ENCODE measurements around the gene LRRC14B. TPM values are rescaled to one million over a fixed set of nuclear protein-coding genes. Genes with fewer than 3 reads are reported as not detected.

Gene LRRC14B
- not detected for polyA plus RNA-seq (2013, experiment 1 of 2)
- not detected for polyA plus RNA-seq (2013, experiment 2 of 2)

GRCh38 chr5:191036-191948, at the start of gene LRRC14B:
Gene LRRC14B, plus strand, starts transcription at chr5:191495. Its CDS starts 44 bp downstream, at chr5:191539.
- Histone ChIP-seq H3K36me3 (ENCODE audit: control insufficient read depth, insufficient read depth, low read length) (no peaks in the 10 kb centered on the region), H2BK120ac (ENCODE audit: low read depth, low read length) (no peak within 1 kb of the TSS), H3K4me1 (ENCODE audit: control insufficient read depth, low read depth, low read length) (no peaks in the 10 kb centered on the region), H3K79me1 (ENCODE audit: low read length) (no peaks in the 10 kb centered on the region), H2BK5ac (ENCODE audit: low read length) (no peak within 1 kb of the TSS), H3K27ac (ENCODE audit: low read depth, low read length) (no peak within 1 kb of the TSS), H4K8ac (ENCODE audit: low read depth, low read length) (no peak within 1 kb of the TSS), H2BK15ac (replicated peaks; ENCODE audit: low read depth) (no peak within 1 kb of the TSS), H3K4ac (ENCODE audit: low read depth, low read length) (no peak within 1 kb of the TSS), H3K4me2 (ENCODE audit: low read length) (no peak within 1 kb of the TSS), H2AK5ac (ENCODE audit: low read length) (no peak within 1 kb of the TSS), H3K4me3 (ENCODE audit: low read length) (no peak within 1 kb of the TSS), H3K9ac (ENCODE audit: low read length) (no peak within 1 kb of the TSS), H3K23ac (ENCODE audit: low read length) (no peak within 1 kb of the TSS), H3K79me2 (ENCODE audit: control insufficient read depth, insufficient read depth, low read length) (no peaks in the 10 kb centered on the region), H3K27me3 (ENCODE audit: insufficient read depth, low read length, poor library complexity) (no peaks in the 10 kb centered on the region), H3K18ac (ENCODE audit: low read length) (no peak within 1 kb of the TSS), H3K56ac (ENCODE audit: low read length) (no peak within 1 kb of the TSS), H4K5ac (ENCODE audit: low read length) (no peak within 1 kb of the TSS)
- DNase-seq, result no peak
- no CpG with 5 or more reads among the region's 56 CpGs for WGBS (ENCODE audit: extremely low coverage, insufficient coverage, low lambda C conversion rate)

DNA sequence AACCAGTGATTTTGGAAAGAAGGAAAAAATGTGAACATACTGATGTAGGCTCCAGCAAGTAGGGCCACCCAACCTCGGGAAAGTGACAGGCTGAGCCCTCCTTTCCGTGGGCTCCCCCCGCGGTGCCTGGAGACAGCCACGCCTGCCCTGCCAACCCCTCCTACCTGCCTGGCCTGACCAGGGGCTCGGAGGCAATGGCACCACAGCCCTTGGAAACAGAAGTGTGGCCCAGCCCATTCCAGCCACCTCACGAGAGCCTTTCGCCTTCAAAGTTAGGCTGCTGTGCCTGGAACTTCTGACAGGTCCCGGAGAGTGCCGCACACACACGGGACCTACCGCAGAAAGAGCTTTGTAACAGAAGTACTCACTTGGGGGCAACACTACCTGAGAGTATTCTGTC, 49.5 kb upstream of the LRRC14B start:
- Histone ChIP-seq H3K4me1 (ENCODE audit: control insufficient read depth, low read depth, low read length) (no peaks in the 10 kb centered on the region), H4K8ac (ENCODE audit: low read depth, low read length) (no peak overlapping the region), H2BK120ac (ENCODE audit: low read depth, low read length) (no peak overlapping the region), H3K9ac (ENCODE audit: low read length) (no peak overlapping the region), H3K27ac (ENCODE audit: low read depth, low read length) (no peak overlapping the region), H3K23ac (ENCODE audit: low read length) (no peak overlapping the region), H3K18ac (ENCODE audit: low read length) (no peak overlapping the region), H3K4me3 (ENCODE audit: low read length) (no peak overlapping the region), H3K27me3 (ENCODE audit: insufficient read depth, low read length, poor library complexity) (no peaks in the 10 kb centered on the region), H3K56ac (ENCODE audit: low read length) (no peak overlapping the region), H3K36me3 (ENCODE audit: control insufficient read depth, insufficient read depth, low read length) (peaks cover 7% of the 10 kb centered on the region), H3K4me2 (ENCODE audit: low read length) (no peak overlapping the region), H2BK5ac (ENCODE audit: low read length) (no peak overlapping the region), H2BK15ac (replicated peaks; ENCODE audit: low read depth) (no peak overlapping the region), H3K4ac (ENCODE audit: low read depth, low read length) (no peak overlapping the region), H2AK5ac (ENCODE audit: low read length) (no peak overlapping the region), H4K5ac (ENCODE audit: low read length) (no peak overlapping the region), H3K79me1 (ENCODE audit: low read length) (peaks cover 6% of the 10 kb centered on the region), H3K79me2 (ENCODE audit: control insufficient read depth, insufficient read depth, low read length) (peaks cover 5% of the 10 kb centered on the region)
- no peak for DNase-seq
- WGBS (ENCODE audit: extremely low coverage, insufficient coverage, low lambda C conversion rate), result no CpG with 5 or more reads among the region's 12 CpGs

DNA sequence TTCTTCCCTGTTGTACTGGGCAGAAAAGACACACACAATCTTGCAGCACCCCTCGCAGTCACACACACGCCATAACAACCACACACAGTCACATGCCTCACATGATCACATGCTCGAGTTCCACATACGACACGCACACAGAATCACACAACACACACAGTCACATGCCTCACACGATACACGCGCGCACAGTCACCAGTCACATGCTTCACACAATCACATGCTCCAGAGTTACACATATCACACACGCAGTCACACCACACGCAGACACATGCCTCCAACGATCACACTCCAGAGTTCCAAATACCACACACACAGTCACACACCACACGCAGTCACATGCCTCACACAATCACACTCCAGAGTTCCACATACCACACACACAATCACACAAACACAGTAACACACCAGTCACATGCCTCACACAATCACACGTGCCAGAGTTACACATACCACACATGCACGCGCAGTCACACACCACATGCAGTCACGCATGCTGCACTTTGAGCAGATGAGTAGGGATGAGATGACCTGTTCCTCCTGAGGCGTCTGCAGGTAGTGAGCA, 49.0 kb upstream of the LRRC14B start:
- no peak overlapping the region for H3K4me3 ChIP-seq (ENCODE audit: low read length)
- no peaks in the 10 kb centered on the region for H3K27me3 ChIP-seq (ENCODE audit: insufficient read depth, low read length, poor library complexity)
- H3K4me1 ChIP-seq (ENCODE audit: control insufficient read depth, low read depth, low read length), result no peaks in the 10 kb centered on the region
- H2BK5ac ChIP-seq (ENCODE audit: low read length), result no peak overlapping the region
- H2BK120ac ChIP-seq (ENCODE audit: low read depth, low read length), result no peak overlapping the region
- no peak overlapping the region for H4K5ac ChIP-seq (ENCODE audit: low read length)
- no peak for DNase-seq
- no peak overlapping the region for H4K8ac ChIP-seq (ENCODE audit: low read depth, low read length)
- H3K23ac ChIP-seq (ENCODE audit: low read length), result no peak overlapping the region
- no CpG with 5 or more reads among the region's 18 CpGs for whole genome bisulfite sequencing (ENCODE audit: extremely low coverage, insufficient coverage, low lambda C conversion rate)
- H3K18ac ChIP-seq (ENCODE audit: low read length), result no peak overlapping the region
- no peak overlapping the region for H2BK15ac ChIP-seq (replicated peaks; ENCODE audit: low read depth)
- H3K56ac ChIP-seq (ENCODE audit: low read length), result no peak overlapping the region
- peaks cover 9% of the 10 kb centered on the region for H3K36me3 ChIP-seq (ENCODE audit: control insufficient read depth, insufficient read depth, low read length)
- no peak overlapping the region for H3K9ac ChIP-seq (ENCODE audit: low read length)
- H3K79me1 ChIP-seq (ENCODE audit: low read length), result peaks cover 3% of the 10 kb centered on the region
- no peak overlapping the region for H3K4ac ChIP-seq (ENCODE audit: low read depth, low read length)
- H2AK5ac ChIP-seq (ENCODE audit: low read length), result no peak overlapping the region
- H3K79me2 ChIP-seq (ENCODE audit: control insufficient read depth, insufficient read depth, low read length), result peaks cover 4% of the 10 kb centered on the region
- no peak overlapping the region for H3K27ac ChIP-seq (ENCODE audit: low read depth, low read length)
- no peak overlapping the region for H3K4me2 ChIP-seq (ENCODE audit: low read length)

GRCh38 chr5:143041-143440, 48.3 kb upstream of the LRRC14B start:
- no peak overlapping the region for H3K4me3 ChIP-seq (ENCODE audit: low read length)
- peaks cover 3% of the 10 kb centered on the region for H3K79me1 ChIP-seq (ENCODE audit: low read length)

GRCh38 chr5:144941-145340, 46.4 kb upstream of the LRRC14B start:
- WGBS (ENCODE audit: extremely low coverage, insufficient coverage, low lambda C conversion rate), result no CpG with 5 or more reads among the region's 8 CpGs
- no peak overlapping the region for H3K56ac ChIP-seq (ENCODE audit: low read length)
- peaks cover 10% of the 10 kb centered on the region for H3K36me3 ChIP-seq (ENCODE audit: control insufficient read depth, insufficient read depth, low read length)
- H3K27ac ChIP-seq (ENCODE audit: low read depth, low read length), result no peak overlapping the region
- H3K27me3 ChIP-seq (ENCODE audit: insufficient read depth, low read length, poor library complexity), result no peaks in the 10 kb centered on the region
- no peak overlapping the region for H2BK5ac ChIP-seq (ENCODE audit: low read length)
- no peak overlapping the region for H2BK120ac ChIP-seq (ENCODE audit: low read depth, low read length)
- no peak overlapping the region for H2BK15ac ChIP-seq (replicated peaks; ENCODE audit: low read depth)
- no peak for DNase-seq
- no peak overlapping the region for H3K4me2 ChIP-seq (ENCODE audit: low read length)
- no peak overlapping the region for H3K23ac ChIP-seq (ENCODE audit: low read length)
- no peaks in the 10 kb centered on the region for H3K79me1 ChIP-seq (ENCODE audit: low read length)
- H3K4me3 ChIP-seq (ENCODE audit: low read length), result no peak overlapping the region
- H3K9ac ChIP-seq (ENCODE audit: low read length), result no peak overlapping the region
- H2AK5ac ChIP-seq (ENCODE audit: low read length), result no peak overlapping the region
- H3K18ac ChIP-seq (ENCODE audit: low read length), result no peak overlapping the region
- H3K79me2 ChIP-seq (ENCODE audit: control insufficient read depth, insufficient read depth, low read length), result no peaks in the 10 kb centered on the region
- H4K8ac ChIP-seq (ENCODE audit: low read depth, low read length), result no peak overlapping the region
- H3K4ac ChIP-seq (ENCODE audit: low read depth, low read length), result no peak overlapping the region
- H4K5ac ChIP-seq (ENCODE audit: low read length), result no peak overlapping the region
- no peaks in the 10 kb centered on the region for H3K4me1 ChIP-seq (ENCODE audit: control insufficient read depth, low read depth, low read length)

More at GRCh38 chr5:143041-143440, 48.3 kb upstream of the LRRC14B start:
- Histone ChIP-seq H3K36me3 (ENCODE audit: control insufficient read depth, insufficient read depth, low read length) (peaks cover 10% of the 10 kb centered on the region), H2BK5ac (ENCODE audit: low read length) (no peak overlapping the region), H3K56ac (ENCODE audit: low read length) (no peak overlapping the region), H3K9ac (ENCODE audit: low read length) (no peak overlapping the region), H3K27me3 (ENCODE audit: insufficient read depth, low read length, poor library complexity) (no peaks in the 10 kb centered on the region), H3K79me2 (ENCODE audit: control insufficient read depth, insufficient read depth, low read length) (peaks cover 2% of the 10 kb centered on the region), H2BK15ac (replicated peaks; ENCODE audit: low read depth) (no peak overlapping the region), H4K8ac (ENCODE audit: low read depth, low read length) (no peak overlapping the region), H2BK120ac (ENCODE audit: low read depth, low read length) (no peak overlapping the region), H3K4me2 (ENCODE audit: low read length) (no peak overlapping the region), H3K27ac (ENCODE audit: low read depth, low read length) (no peak overlapping the region), H3K23ac (ENCODE audit: low read length) (no peak overlapping the region), H3K18ac (ENCODE audit: low read length) (no peak overlapping the region), H3K4ac (ENCODE audit: low read depth, low read length) (no peak overlapping the region), H4K5ac (ENCODE audit: low read length) (no peak overlapping the region), H2AK5ac (ENCODE audit: low read length) (no peak overlapping the region), H3K4me1 (ENCODE audit: control insufficient read depth, low read depth, low read length) (no peaks in the 10 kb centered on the region)
- no CpG with 5 or more reads among the region's 17 CpGs for WGBS (ENCODE audit: extremely low coverage, insufficient coverage, low lambda C conversion rate)
- DNase-seq, result no peak

All from mesendoderm (in vitro differentiated cells).